ENCODE data around the gene GPR150.
"Not testable (repeated sequence)": the region's sequence is repeated elsewhere in the genome, so short reads cannot be mapped to it uniquely, and the experiment has no call there.

Gene GPR150

DNA sequence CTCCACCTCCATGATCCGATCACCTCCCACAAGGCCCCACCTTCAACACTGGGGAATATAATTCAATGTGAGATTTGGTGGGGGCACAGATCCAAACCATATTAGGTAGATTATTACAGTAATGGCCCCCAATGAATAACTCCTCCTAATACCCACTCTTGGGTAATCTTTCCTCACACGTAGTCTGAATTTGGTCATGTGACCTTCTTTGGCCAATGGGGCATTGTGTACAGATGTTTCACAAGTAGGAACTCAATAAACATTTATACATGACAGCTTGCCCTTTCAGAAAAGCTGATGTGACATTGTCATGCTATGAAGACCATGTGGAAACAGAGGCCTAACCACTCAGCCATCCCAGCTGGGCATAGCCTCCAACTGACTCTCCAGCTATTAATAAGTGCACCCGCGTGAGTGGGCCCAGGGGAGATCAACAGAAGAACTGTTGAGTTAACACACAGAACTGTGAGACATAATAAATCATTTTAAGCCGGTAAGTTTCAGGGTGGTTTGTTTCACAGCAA, 10.6 kb downstream of the GPR150 start:
- TF ChIP-seq, protein P1, sequence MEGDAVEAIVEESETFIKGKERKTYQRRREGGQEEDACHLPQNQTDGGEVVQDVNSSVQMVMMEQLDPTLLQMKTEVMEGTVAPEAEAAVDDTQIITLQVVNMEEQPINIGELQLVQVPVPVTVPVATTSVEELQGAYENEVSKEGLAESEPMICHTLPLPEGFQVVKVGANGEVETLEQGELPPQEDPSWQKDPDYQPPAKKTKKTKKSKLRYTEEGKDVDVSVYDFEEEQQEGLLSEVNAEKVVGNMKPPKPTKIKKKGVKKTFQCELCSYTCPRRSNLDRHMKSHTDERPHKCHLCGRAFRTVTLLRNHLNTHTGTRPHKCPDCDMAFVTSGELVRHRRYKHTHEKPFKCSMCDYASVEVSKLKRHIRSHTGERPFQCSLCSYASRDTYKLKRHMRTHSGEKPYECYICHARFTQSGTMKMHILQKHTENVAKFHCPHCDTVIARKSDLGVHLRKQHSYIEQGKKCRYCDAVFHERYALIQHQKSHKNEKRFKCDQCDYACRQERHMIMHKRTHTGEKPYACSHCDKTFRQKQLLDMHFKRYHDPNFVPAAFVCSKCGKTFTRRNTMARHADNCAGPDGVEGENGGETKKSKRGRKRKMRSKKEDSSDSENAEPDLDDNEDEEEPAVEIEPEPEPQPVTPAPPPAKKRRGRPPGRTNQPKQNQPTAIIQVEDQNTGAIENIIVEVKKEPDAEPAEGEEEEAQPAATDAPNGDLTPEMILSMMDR (IDR thresholded peaks at IDR 0.05), result no peak
- Histone ChIP-seq H3K36me3 (no peaks in the 10 kb centered on the region), H3K27ac (no peak overlapping the region), H3K9me3 (no peaks in the 10 kb centered on the region), H3K27me3 (no peaks in the 10 kb centered on the region), H3K4me3 (ENCODE audit: low read depth in 1 of 2, low read length in 1 of 2) (no peak overlapping the region), H3K4me1 (ENCODE audit: control insufficient read depth in 1 of 2, insufficient read depth in 1 of 2, low read depth in 1 of 2, low read length in 1 of 2) (peaks cover 0 to 3% of the 10 kb centered on the region in 2 experiments)

DNA sequence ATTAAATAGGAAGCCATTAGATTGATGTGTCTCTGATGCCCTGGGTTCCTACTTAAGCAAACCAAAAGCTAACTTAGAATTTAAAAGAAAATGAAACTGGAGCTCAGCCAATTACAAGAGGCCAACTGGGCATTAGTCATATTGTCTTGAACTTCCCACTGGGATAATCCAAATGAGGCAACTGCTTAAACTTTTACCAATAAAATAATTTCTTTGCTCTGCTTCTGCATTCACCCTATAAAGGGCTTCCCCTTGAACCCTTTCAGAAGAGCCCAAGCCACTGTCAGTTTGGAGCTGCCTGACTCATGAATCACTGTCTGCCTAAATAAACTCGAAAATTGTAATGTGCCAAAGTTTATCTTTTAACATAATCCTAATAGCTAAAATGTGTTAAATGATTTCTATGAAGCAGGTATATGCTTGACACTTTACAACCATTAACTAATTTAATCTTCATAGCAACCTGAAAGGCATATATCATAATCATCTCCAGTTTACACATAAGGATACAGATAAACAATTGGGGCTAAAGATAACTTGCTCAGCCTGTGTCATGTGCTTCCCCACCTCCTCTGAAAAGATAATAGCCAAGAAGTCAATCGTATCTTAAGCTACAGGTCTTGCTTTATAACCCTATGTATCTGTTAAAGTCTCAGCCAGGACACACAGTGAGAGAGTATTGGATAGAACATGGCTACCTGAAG, 11.5 kb downstream of the GPR150 start:
- H3K27ac ChIP-seq, result no peak overlapping the region
- TF ChIP-seq, protein P1 (IDR thresholded peaks at IDR 0.05), result no peak
- H3K36me3 ChIP-seq, result no peaks in the 10 kb centered on the region
- H3K4me3 ChIP-seq (ENCODE audit: low read depth in 1 of 2, low read length in 1 of 2), result no peak overlapping the region
- no peaks in the 10 kb centered on the region for H3K27me3 ChIP-seq
- H3K9me3 ChIP-seq, result no peaks in the 10 kb centered on the region
- H3K4me1 ChIP-seq (ENCODE audit: control insufficient read depth in 1 of 2, insufficient read depth in 1 of 2, low read depth in 1 of 2, low read length in 1 of 2), result peaks cover 0 to 3% of the 10 kb centered on the region in 2 experiments

DNA sequence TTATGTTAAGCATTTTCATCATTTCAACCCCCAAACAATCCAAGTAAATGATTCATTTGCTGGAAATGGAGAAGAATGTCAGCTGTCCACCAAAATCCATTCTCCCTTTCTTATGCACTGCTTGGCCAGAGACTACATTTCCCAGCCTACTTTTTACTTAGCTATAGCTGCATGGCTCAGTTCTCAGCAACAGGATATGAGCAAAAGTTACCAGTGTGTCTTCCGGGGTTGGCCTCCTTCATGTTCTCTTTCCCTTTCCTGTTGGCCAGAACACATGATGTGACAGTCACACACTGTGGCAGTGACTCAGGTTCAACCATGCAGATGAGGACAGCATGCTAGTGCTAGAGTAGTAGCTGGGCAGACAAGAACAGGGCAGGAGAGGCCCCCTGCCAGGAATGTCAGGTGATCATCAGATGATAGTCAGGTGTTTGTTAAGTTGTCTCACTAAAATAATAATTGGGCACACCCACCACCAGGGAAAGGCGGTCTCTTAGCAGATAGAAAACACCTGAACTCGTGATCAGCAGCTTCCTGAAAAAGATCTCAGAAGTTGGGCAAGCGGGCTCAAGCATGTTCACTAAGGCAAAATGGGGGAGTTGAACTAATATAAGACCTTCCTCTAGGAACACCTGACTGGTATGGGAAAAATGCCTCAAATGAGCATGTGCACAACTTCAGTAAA, 12.2 kb downstream of the GPR150 start:
- TF ChIP-seq, protein P1 (IDR thresholded peaks at IDR 0.05), result no peak
- Histone ChIP-seq H3K27me3 (no peaks in the 10 kb centered on the region), H3K4me1 (ENCODE audit: control insufficient read depth in 1 of 2, insufficient read depth in 1 of 2, low read depth in 1 of 2, low read length in 1 of 2) (peaks cover 0 to 3% of the 10 kb centered on the region in 2 experiments), H3K4me3 (ENCODE audit: low read depth in 1 of 2, low read length in 1 of 2) (no peak overlapping the region), H3K9me3 (no peaks in the 10 kb centered on the region), H3K27ac (no peak overlapping the region), H3K36me3 (no peaks in the 10 kb centered on the region)

DNA sequence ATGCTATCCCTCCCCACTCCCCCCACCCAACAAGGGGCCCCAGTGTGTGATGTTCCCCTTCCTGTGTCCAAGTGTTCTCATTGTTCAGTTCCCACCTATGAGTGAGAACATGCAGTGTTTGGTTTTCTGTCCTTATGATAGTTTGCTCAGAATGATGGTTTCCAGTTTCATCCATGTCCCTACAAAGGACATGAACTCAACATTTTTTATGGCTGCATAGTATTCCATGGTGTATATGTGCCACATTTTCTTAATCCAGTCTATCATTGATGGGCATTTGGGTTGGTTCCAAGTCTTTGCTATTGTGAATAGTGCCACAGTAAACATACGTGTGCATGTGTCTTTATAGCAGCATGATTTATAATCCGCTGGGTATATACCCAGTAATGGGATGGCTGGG, 13.1 kb downstream of the GPR150 start:
- not testable (repeated sequence) for H3K27me3 ChIP-seq

DNA sequence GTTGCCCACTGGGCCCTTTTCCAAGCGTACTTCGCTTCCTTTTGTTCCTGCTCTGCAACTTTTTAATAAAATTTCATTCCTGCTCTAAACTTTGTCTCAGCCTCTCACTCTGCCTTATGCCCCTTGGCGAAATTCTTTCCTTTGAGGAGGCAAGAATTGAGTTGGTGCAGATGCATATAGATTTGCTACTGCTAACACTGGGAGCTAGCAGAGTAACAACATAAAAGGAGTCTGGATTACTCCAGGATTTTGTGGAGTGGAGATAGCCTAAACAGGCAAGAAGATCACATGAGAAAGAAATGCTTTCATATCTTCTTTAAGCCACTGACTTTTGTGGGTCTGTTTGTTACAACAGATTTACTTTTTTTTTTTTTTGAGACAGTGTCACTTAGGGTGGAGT, 13.8 kb downstream of the GPR150 start:
- Histone ChIP-seq H3K27ac (no peak overlapping the region), H3K4me1 (ENCODE audit: control insufficient read depth in 1 of 2, insufficient read depth in 1 of 2, low read depth in 1 of 2, low read length in 1 of 2) (peaks cover 0 to 3% of the 10 kb centered on the region in 2 experiments), H3K9me3 (no peaks in the 10 kb centered on the region), H3K36me3 (no peaks in the 10 kb centered on the region), H3K27me3 (no peaks in the 10 kb centered on the region), H3K4me3 (ENCODE audit: low read depth in 1 of 2, low read length in 1 of 2) (no peak overlapping the region)
- TF ChIP-seq, protein P1 (IDR thresholded peaks at IDR 0.05), result no peak

More for the DNA sequence above, 13.1 kb downstream of the GPR150 start:
- not testable (repeated sequence) for H3K36me3 ChIP-seq; H3K9me3 ChIP-seq; H3K4me1 ChIP-seq (ENCODE audit: control insufficient read depth in 1 of 2, insufficient read depth in 1 of 2, low read depth in 1 of 2, low read length in 1 of 2); H3K4me3 ChIP-seq (ENCODE audit: low read depth in 1 of 2, low read length in 1 of 2); H3K27ac ChIP-seq

DNA sequence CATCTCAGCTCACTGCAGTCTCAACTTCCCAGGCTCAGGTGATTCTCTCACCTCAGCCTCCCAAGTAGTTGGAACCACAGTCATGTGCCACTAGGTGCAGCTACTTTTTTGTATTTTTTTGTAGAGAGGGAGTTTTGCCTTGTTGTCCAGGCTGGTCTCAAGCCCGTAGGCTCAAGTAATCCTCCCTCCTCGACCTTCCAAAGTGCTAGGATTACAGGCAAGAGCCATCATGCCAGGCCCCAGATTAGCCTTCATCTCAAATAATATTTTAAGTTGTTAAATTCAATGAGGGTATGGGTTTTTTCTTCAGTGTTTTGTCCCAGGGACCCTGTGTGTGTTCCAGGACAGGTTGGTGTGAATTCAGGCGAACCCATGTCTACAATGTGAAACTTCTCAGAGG, 14.2 kb downstream of the GPR150 start:
- no peak overlapping the region for H3K4me3 ChIP-seq (ENCODE audit: low read depth in 1 of 2, low read length in 1 of 2)
- TF ChIP-seq, protein P1 (IDR thresholded peaks at IDR 0.05), result no peak
- no peaks in the 10 kb centered on the region for H3K9me3 ChIP-seq
- no peaks in the 10 kb centered on the region for H3K36me3 ChIP-seq
- peaks cover 0 to 3% of the 10 kb centered on the region in 2 experiments for H3K4me1 ChIP-seq (ENCODE audit: control insufficient read depth in 1 of 2, insufficient read depth in 1 of 2, low read depth in 1 of 2, low read length in 1 of 2)
- no peak overlapping the region for H3K27ac ChIP-seq
- no peaks in the 10 kb centered on the region for H3K27me3 ChIP-seq
